ENCODE measurements around the gene KRTAP10-7. TPM values are rescaled to one million over a fixed set of nuclear protein-coding genes. Genes with fewer than 3 reads are reported as not detected.
"Not testable (repeated sequence)": the region's sequence is repeated elsewhere in the genome, so short reads cannot be mapped to it uniquely, and the experiment has no call there.

Gene KRTAP10-7, protein sequence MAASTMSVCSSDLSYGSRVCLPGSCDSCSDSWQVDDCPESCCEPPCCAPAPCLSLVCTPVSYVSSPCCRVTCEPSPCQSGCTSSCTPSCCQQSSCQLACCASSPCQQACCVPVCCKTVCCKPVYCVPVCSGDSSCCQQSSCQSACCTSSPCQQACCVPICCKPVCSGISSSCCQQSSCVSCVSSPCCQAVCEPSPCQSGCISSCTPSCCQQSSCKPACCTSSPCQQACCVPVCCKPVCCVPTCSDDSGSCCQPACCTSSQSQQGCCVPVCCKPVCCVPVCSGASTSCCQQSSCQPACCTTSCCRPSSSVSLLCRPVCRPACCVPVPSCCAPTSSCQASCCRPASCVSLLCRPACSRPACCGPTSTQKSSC
- not detected for total RNA-seq

DNA sequence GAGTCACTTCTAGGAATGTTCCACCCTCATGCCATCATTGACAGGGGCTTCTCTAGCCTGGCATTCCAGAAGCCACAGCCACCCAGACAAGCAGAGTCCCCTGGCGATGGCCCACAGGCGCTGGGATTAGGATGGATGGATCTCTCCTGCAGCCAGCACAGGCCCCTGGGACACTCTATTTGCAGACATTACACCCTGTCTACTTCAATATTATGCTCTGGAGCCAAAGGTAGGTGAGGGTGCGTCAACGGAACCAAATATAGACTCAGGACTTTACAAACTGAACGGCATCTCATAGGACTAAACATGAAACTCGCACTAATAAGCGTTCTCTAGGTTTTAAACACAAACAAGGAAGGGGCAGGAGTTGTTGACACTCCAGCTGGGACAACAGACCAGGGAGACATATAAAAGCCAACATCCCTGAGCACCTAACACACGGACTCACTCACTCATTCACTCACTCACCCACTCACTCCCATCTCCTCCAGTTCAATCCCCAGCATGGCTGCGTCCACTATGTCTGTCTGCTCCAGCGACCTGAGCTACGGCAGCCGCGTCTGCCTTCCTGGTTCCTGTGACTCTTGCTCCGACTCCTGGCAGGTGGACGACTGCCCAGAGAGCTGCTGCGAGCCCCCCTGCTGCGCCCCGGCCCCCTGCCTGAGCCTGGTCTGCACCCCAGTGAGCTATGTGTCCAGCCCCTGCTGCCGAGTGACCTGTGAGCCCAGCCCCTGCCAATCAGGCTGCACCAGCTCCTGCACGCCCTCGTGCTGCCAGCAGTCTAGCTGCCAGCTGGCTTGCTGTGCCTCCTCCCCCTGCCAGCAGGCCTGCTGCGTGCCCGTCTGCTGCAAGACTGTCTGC, at the start of gene KRTAP10-7:
TSS of gene KRTAP10-7 (plus strand) at position 480 of the 861 bp plus-strand sequence. CDS start at position 505, 25 bp downstream.
- H3K4me3 Mint-ChIP-seq; H3K4me1 Mint-ChIP-seq (ENCODE audit: low read depth); intact Hi-C loops (cut with micrococcal nuclease); POLR2A ChIA-PET; H3K36me3 Mint-ChIP-seq; H3K9me3 Mint-ChIP-seq; H3K27ac Mint-ChIP-seq; H3K27me3 Mint-ChIP-seq; DNase-seq; CTCF ChIA-PET: not testable (repeated sequence)

DNA sequence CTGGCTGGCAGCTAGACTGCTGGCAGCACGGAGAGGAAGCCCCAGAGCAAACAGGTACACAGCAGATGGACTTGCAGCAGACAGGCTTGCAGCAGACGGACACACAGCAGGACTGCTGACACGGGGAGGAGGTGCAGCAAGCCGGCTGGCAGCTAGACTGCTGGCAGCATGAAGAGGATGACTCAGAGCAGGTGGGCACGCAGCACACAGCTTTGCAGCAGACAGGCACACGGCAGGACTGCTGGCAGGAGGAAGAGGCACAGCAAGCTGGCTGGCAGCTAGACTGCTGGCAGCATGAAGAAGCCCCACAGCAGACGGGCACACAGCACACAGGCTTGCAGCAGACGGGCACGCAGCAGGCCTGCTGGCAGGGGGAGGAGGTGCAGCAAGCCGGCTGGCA, 49.6 kb upstream of the KRTAP10-7 start:
- intact Hi-C loops (cut with micrococcal nuclease), result no loop called here
- Mint-ChIP-seq H3K4me3 (no peak overlapping the region), H3K27me3 (no peaks in the 10 kb centered on the region), H3K9me3 (peaks cover 23% of the 10 kb centered on the region), H3K27ac (no peak overlapping the region), H3K36me3 (peaks cover 12% of the 10 kb centered on the region), H3K4me1 (ENCODE audit: low read depth) (peaks cover 18% of the 10 kb centered on the region)
- DNase-seq, result no peak
- POLR2A ChIA-PET, result no interaction called here
- CTCF ChIA-PET, result no interaction called here

DNA sequence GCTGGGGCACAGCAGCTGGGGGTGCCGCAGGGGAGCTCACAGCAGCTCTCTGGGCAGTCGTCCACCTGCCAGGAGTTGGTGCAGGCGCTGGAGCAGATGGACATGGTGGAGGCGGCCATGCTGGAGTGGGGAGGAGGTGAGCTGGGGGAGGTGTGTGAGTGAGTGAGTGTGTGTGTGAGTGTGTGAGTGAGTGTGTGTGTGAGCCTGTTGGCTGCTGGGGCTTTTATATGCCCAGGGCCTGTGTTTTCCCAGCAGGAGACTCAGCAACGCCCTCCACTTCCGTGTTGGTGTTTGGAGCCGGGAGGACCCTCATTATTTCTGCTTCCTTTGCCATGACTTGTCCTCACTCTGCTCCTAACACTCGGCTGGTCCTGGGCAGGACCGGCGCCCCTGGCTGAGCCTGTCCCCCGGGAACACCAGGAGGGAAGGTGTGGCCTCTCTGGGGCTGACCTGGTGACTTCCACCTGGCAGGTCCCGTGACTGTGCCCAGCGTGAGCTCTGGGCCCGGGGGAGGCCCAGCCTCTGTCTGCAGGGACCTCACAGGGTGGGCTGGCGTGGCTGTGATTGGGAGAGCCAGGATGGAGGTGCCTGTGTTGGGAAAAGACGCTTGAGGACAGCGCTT, 48.9 kb upstream of the KRTAP10-7 start, which contains the start of gene KRTAP10-2:
TSS of gene KRTAP10-2 (minus strand) at position 166 of the 622 bp plus-strand sequence. CDS start at position 119, 47 bp downstream.
- H3K4me1 Mint-ChIP-seq (ENCODE audit: low read depth), result peaks cover 18% of the 10 kb centered on the region
- POLR2A ChIA-PET, result no interaction called here

DNA sequence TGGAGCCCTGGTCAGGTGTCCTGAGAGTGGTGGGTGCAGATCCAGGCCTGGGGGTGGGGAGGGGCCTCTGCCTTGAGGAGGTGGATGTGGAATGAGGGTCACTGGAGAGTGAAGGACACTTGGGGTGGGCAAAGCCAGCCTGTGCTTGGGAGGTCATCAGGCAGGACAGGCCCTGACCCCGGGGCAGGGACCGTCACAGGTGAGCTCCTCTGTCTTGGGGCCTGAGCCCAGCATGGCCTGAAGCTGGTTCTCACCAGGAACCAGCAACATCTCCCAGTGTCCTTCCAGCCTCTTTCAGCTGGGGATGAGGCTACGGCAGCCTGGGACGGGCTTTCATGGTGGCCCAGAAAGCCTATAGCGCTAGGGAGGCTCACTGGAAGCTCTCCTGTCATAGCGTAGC, 48.3 kb upstream of the KRTAP10-7 start:
- ChIA-PET CTCF (no interaction called here), POLR2A (no interaction called here)
- no peak overlapping the region for H3K27ac Mint-ChIP-seq
- intact Hi-C loops (cut with micrococcal nuclease), result no loop called here
- DNase-seq, result no peak
- H3K9me3 Mint-ChIP-seq, result peaks cover 11% of the 10 kb centered on the region
- no peaks in the 10 kb centered on the region for H3K27me3 Mint-ChIP-seq
- peaks cover 15% of the 10 kb centered on the region for H3K4me1 Mint-ChIP-seq (ENCODE audit: low read depth)
- H3K4me3 Mint-ChIP-seq, result no peak overlapping the region
- peaks cover 4% of the 10 kb centered on the region for H3K36me3 Mint-ChIP-seq

More for the DNA sequence above, 48.9 kb upstream of the KRTAP10-7 start, which contains the start of gene KRTAP10-2:
- no peak within 1 kb of the TSS for H3K27ac Mint-ChIP-seq
- no peaks in the 10 kb centered on the region for H3K27me3 Mint-ChIP-seq
- intact Hi-C loops (cut with micrococcal nuclease), result no loop called here
- no peak for DNase-seq
- H3K36me3 Mint-ChIP-seq, result peaks cover 11% of the 10 kb centered on the region
- H3K4me3 Mint-ChIP-seq, result no peak within 1 kb of the TSS
- peaks cover 18% of the 10 kb centered on the region for H3K9me3 Mint-ChIP-seq
- CTCF ChIA-PET, result no interaction called here

DNA sequence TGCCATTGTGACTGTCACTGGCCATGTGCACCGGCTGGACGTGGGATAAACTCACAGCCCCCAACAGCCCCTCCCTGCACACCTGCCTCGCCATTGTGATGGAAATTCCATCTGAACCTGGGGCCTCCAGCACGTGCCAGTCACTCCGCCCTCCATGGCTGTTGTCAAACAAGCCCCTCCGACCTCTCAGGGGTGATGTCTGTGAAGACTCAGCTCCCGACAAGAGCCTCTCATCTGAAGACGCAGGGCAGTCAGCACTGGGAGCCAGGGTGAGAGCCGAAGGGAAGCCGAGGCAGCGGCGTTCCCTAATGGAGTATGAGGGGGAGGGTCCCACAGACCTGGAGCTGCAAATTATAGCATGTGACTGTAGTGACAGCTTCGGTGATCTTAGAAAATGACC, 47.7 kb upstream of the KRTAP10-7 start:
- H3K36me3 Mint-ChIP-seq, result peaks cover 1% of the 10 kb centered on the region
- peaks cover 9% of the 10 kb centered on the region for H3K4me1 Mint-ChIP-seq (ENCODE audit: low read depth)
- no peak overlapping the region for H3K4me3 Mint-ChIP-seq
- peaks cover 6% of the 10 kb centered on the region for H3K9me3 Mint-ChIP-seq
- H3K27ac Mint-ChIP-seq, result no peak overlapping the region
- ChIA-PET CTCF (no interaction called here), POLR2A (no interaction called here)
- no peak for DNase-seq
- no peaks in the 10 kb centered on the region for H3K27me3 Mint-ChIP-seq
- intact Hi-C loops (cut with micrococcal nuclease), result no loop called here

DNA sequence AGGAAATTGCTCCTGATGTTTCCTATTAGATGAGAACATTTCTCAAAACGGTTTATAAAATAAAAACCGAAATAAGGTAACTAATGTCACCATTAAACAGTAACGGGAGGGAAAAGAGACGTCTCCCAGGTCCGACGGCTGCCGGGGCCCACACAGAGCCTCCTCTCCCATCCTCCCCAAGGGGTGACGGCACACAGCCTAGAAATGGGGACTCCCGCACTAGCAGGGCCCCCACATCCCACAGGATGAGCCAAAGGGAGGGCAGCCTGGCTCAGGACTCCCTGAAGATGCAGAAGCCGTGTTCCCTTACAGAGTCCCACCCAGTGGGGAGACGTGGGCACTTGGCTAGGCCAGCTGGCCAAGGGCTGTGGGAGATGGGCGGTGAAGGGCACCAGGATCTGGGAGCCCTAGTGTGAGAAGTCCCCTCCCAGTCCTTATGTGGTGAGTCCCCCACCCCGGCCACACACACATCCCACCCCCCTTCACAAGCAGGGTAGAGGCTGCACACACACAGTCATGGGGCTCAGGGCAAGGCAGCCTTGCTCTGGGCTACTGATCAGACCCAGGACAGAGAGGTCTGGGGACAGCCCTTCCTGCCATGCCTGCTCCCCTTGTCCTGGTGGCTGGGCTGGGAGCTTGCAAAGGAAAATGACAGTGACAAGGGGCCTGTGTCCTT, 45.1 kb upstream of the KRTAP10-7 start:
- CTCF ChIA-PET, result no interaction called here
- no peaks in the 10 kb centered on the region for H3K36me3 Mint-ChIP-seq
- no peaks in the 10 kb centered on the region for H3K4me1 Mint-ChIP-seq (ENCODE audit: low read depth)
- peaks cover 9% of the 10 kb centered on the region for H3K9me3 Mint-ChIP-seq
- POLR2A ChIA-PET, result no interaction called here
- no peak overlapping the region for H3K4me3 Mint-ChIP-seq
- no peak overlapping the region for H3K27ac Mint-ChIP-seq
- no peaks in the 10 kb centered on the region for H3K27me3 Mint-ChIP-seq
- DNase-seq, result no peak
- intact Hi-C loops (cut with micrococcal nuclease), result no loop called here

DNA sequence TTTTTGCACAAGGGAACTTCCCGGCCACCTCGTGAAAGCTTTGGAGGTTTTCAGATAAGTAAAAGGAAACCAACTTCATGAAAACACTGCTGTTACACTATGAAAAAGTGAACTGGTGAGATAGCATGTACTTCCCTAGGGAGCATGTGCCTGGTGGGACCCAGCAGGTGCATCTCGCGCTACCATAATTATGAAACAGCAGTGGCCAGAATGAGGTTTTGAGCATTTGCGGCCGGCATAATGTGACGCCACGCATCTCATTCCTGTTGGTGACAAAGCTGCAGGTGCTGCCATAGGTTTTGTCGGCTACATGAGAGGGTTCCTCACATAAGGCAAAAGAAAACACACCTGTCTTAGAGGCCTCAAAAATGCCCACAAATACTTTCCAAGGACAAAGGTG, 43.5 kb upstream of the KRTAP10-7 start:
- intact Hi-C loops (cut with micrococcal nuclease), result no loop called here
- peaks cover 17% of the 10 kb centered on the region for H3K9me3 Mint-ChIP-seq
- no peak overlapping the region for H3K27ac Mint-ChIP-seq
- H3K36me3 Mint-ChIP-seq, result no peaks in the 10 kb centered on the region
- H3K4me1 Mint-ChIP-seq (ENCODE audit: low read depth), result no peaks in the 10 kb centered on the region
- no peak overlapping the region for H3K4me3 Mint-ChIP-seq
- DNase-seq, result no peak
- CTCF ChIA-PET, result no interaction called here
- POLR2A ChIA-PET, result no interaction called here
- H3K27me3 Mint-ChIP-seq, result no peaks in the 10 kb centered on the region

DNA sequence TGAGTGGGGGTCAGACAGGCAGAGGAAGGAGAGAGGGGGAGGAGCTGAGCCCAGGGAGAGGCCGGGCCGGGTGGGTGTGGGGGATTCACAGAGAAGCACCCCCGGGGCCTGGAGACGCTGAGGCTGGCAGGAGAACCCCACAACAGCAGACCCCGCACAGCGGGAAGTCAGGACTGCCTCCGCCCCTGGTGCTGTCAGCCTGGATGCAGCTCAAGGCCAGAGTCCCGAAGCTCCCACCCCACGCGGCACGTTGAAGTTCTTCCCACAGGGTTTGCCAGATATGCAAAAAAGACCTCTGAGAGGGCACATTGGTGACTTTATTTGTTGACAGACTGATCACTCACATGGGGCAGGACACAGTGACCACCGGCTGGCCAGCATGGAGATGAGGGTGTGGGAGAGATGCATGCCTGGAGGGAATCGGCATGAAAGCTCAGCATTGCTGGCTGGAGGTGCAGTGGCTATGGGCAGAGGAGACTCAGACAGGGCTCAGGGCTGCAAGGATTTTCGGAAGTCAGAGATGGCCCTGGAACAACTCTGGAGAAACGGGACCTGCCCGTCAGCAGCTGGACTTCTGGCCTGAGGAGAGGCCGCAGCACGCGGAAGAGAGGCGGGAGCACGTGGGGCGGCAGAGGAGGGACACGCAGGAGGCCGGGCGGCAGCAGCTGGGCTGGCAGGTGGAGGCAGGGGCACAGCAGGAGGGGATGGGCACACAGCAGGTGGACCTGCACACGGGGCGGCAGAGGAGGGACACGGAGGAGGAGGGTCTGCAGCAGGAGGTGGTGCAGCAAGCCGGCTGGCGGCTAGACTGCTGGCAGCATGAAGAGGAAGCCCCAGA, 42.7 kb upstream of the KRTAP10-7 start:
- peaks cover 25% of the 10 kb centered on the region for H3K9me3 Mint-ChIP-seq
- intact Hi-C loops (cut with micrococcal nuclease), result no loop called here
- ChIA-PET CTCF (no interaction called here), POLR2A (no interaction called here)
- peaks cover 2% of the 10 kb centered on the region for H3K36me3 Mint-ChIP-seq
- H3K4me3 Mint-ChIP-seq, result no peak overlapping the region
- no peak for DNase-seq
- no peaks in the 10 kb centered on the region for H3K27me3 Mint-ChIP-seq
- no peaks in the 10 kb centered on the region for H3K4me1 Mint-ChIP-seq (ENCODE audit: low read depth)
- H3K27ac Mint-ChIP-seq, result no peak overlapping the region

DNA sequence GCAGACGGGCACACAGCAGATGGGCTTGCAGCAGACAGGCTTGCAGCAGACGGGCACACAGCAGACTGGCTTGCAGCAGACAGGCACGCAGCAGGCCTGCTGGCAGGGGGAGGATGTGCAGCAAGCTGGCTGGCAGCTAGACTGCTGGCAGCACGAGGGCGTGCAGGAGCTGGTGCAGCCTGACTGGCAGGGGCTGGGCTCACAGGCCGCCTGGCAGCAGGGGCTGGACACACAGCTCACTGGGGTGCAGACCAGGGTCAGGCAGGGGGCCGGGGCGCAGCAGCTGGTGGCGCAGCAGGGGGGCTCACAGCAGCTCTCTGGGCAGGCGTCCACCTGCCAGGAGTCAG, 42.1 kb upstream of the KRTAP10-7 start:
- H3K36me3 Mint-ChIP-seq; intact Hi-C loops (cut with micrococcal nuclease); DNase-seq; CTCF ChIA-PET; H3K4me3 Mint-ChIP-seq; H3K27ac Mint-ChIP-seq; H3K27me3 Mint-ChIP-seq; POLR2A ChIA-PET; H3K4me1 Mint-ChIP-seq (ENCODE audit: low read depth): not testable (repeated sequence)
- peaks cover 26% of the 10 kb centered on the region for H3K9me3 Mint-ChIP-seq

DNA sequence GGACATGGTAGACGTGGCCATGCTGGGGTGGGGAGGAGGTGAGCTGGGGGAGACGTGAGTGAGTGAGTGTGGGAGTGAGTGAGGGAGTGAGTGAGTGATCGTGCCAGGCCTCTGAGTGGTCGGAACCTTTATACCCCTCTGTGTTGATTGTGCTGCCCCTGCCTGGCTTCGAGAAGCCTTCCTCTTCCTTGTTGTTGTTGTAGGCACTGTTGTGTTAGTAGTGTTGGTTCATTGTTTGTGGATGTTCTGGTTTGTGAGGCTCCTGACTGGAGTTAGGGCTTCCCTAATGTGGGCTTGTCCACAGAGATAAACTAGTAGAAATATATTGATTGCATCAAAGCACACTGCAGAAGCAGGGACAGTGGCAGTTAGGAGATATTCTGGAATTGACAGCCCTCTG, 41.7 kb upstream of the KRTAP10-7 start, which contains the start of gene KRTAP10-3:
TSS of gene KRTAP10-3 (minus strand) at position 101 of the 400 bp plus-strand sequence. CDS start at position 21, 80 bp downstream.
- ChIA-PET POLR2A (no interaction called here), CTCF (no interaction called here)
- intact Hi-C loops (cut with micrococcal nuclease), result no loop called here
- no peak within 1 kb of the TSS for H3K27ac Mint-ChIP-seq
- H3K4me1 Mint-ChIP-seq (ENCODE audit: low read depth), result no peaks in the 10 kb centered on the region
- H3K36me3 Mint-ChIP-seq, result peaks cover 2% of the 10 kb centered on the region
- no peak within 1 kb of the TSS for H3K4me3 Mint-ChIP-seq
- DNase-seq, result no peak
- peaks cover 24% of the 10 kb centered on the region for H3K9me3 Mint-ChIP-seq
- H3K27me3 Mint-ChIP-seq, result no peaks in the 10 kb centered on the region

DNA sequence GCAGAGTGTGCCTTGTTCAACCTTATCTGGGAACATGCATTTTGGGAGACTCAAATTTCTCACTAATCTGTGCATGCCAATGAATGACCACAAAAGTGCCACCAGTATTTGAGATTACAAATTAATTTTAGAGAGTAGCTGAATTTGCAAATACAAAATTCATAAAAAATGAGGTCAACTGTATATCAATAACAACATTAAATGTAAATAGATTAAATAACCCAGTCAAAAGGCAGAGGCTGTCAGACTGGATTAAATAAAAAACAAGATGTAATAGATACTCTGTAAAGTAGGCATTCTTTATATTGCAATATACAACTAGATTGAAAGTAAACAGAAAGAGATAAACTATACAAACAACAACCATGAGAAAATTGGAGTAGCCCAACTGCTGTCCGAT, 36.3 kb upstream of the KRTAP10-7 start:
- peaks cover 2% of the 10 kb centered on the region for H3K36me3 Mint-ChIP-seq
- peaks cover 10% of the 10 kb centered on the region for H3K4me1 Mint-ChIP-seq (ENCODE audit: low read depth)
- no peaks in the 10 kb centered on the region for H3K27me3 Mint-ChIP-seq
- H3K4me3 Mint-ChIP-seq, result no peak overlapping the region
- intact Hi-C loops (cut with micrococcal nuclease), result no loop called here
- H3K27ac Mint-ChIP-seq, result no peak overlapping the region
- ChIA-PET CTCF (interaction anchor here (1.0 kb wide), 1 partner anchor 230 kb away, joined by 3 read pairs; no protein-coding TSS in a partner anchor), POLR2A (no interaction called here)
- H3K9me3 Mint-ChIP-seq, result peaks cover 24% of the 10 kb centered on the region
- DNase-seq, result no peak

Measured in activated CD4-positive, alpha-beta memory T cell treated with anti-CD3 and anti-CD28 coated beads for 36 hours (primary cell).